ENCODE data around the gene DEPDC7. TPM values are rescaled to one million over a fixed set of nuclear protein-coding genes. Genes with fewer than 3 reads are reported as not detected.
A peak's percentile ranks its signal among the peaks of the same experiment; 100 is the strongest.

DEPDC7 gene
- total RNA-seq, 1 experiment from 2014 or later = 4.4 TPM

GRCh38 chr11:32982626-32983025 is 33.1 kb upstream of the DEPDC7 start:
- H3K9me3 ChIP-seq (ENCODE audit: control insufficient read depth, low read depth, low read length) = no peaks in the 10 kb centered on the region
- TF ChIP-seq, protein P1, sequence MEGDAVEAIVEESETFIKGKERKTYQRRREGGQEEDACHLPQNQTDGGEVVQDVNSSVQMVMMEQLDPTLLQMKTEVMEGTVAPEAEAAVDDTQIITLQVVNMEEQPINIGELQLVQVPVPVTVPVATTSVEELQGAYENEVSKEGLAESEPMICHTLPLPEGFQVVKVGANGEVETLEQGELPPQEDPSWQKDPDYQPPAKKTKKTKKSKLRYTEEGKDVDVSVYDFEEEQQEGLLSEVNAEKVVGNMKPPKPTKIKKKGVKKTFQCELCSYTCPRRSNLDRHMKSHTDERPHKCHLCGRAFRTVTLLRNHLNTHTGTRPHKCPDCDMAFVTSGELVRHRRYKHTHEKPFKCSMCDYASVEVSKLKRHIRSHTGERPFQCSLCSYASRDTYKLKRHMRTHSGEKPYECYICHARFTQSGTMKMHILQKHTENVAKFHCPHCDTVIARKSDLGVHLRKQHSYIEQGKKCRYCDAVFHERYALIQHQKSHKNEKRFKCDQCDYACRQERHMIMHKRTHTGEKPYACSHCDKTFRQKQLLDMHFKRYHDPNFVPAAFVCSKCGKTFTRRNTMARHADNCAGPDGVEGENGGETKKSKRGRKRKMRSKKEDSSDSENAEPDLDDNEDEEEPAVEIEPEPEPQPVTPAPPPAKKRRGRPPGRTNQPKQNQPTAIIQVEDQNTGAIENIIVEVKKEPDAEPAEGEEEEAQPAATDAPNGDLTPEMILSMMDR (conservative IDR thresholded peaks at IDR 0.05) = no peak
- H2BK20ac ChIP-seq (ENCODE audit: low read depth, low read length, poor library complexity, severe bottlenecking) = no peak overlapping the region
- H3K23ac ChIP-seq (ENCODE audit: insufficient read length, low read depth, low read length) = no peak overlapping the region
- no peak for DNase-seq
- no peak overlapping the region for H2BK15ac ChIP-seq (ENCODE audit: low read depth, low read length)
- H3T11ph ChIP-seq (ENCODE audit: low read length) = no peak overlapping the region
- H3K27me3 ChIP-seq (ENCODE audit: insufficient read depth, low read length) = no peaks in the 10 kb centered on the region
- H2BK12ac ChIP-seq (ENCODE audit: insufficient read length, low read depth, low read length) = no peak overlapping the region
- H4K8ac ChIP-seq (replicated peaks; ENCODE audit: insufficient read length, low read depth, low read length) = no peak overlapping the region
- H2BK5ac ChIP-seq (ENCODE audit: insufficient read length, low read length) = no peak overlapping the region
- Mint-ChIP-seq H3K4me1 (peaks cover 1 to 6% of the 10 kb centered on the region in 2 experiments), H3K27ac (peak overlapping the region in 1 of 3 experiments; percentile 84; a peak in 2 of 7 replicates), H3K27me3 (ENCODE audit: low read depth) (no peaks in the 10 kb centered on the region), H3K9me3 (no peaks in the 10 kb centered on the region), H3K36me3 (ENCODE audit: insufficient read depth in 1 of 3, low read depth in 3 of 3) (peaks cover 1 to 16% (median 11%) of the 10 kb centered on the region in 3 experiments; a peak in 6 of 7 replicates), H3K4me3 (no peak overlapping the region)
- H3K23me2 ChIP-seq (ENCODE audit: insufficient read length, low read depth, low read length, poor library complexity, severe bottlenecking) = no peaks in the 10 kb centered on the region
- no peaks in the 10 kb centered on the region for H4K20me1 ChIP-seq (ENCODE audit: control insufficient read depth, insufficient read depth, insufficient read length)
- no peak overlapping the region for H3K18ac ChIP-seq (ENCODE audit: insufficient read length, low read depth, low read length)
- no CpG with 5 or more reads among the region's 2 CpGs for WGBS (ENCODE audit: extremely low coverage, insufficient read length, low lambda C conversion rate)
- no peak overlapping the region for H3K9ac ChIP-seq (ENCODE audit: extremely low read depth, insufficient read length, low read length)
- H3K4me1 ChIP-seq (ENCODE audit: insufficient read depth, low read length) = no peaks in the 10 kb centered on the region
- no peak overlapping the region for H3K27ac ChIP-seq (ENCODE audit: insufficient read length, low read depth, low read length)
- no peak overlapping the region for H2BK120ac ChIP-seq (ENCODE audit: low read depth, low read length, poor library complexity, severe bottlenecking)
- no peak overlapping the region for H3K14ac ChIP-seq (ENCODE audit: insufficient read depth, low read length)
- no peak overlapping the region for H2AK5ac ChIP-seq (ENCODE audit: insufficient read length, low read length)
- H3K56ac ChIP-seq (ENCODE audit: insufficient read length, low read depth, low read length) = no peak overlapping the region
- H3K4ac ChIP-seq (ENCODE audit: low read depth, low read length) = no peak overlapping the region
- no peak overlapping the region for H4K91ac ChIP-seq (ENCODE audit: insufficient read length, low read depth, low read length)
- no peak overlapping the region for H4K5ac ChIP-seq (ENCODE audit: insufficient read length, low read depth, low read length)
- H3K79me1 ChIP-seq (ENCODE audit: insufficient read depth, low read depth, low read length, poor library complexity, severe bottlenecking) = no peaks in the 10 kb centered on the region
- H3K79me2 ChIP-seq (ENCODE audit: insufficient read depth, low read length) = no peaks in the 10 kb centered on the region
- H3K4me2 ChIP-seq (ENCODE audit: insufficient read depth, insufficient read length, low read length) = no peak overlapping the region
- no peak overlapping the region for H2AFZ ChIP-seq (ENCODE audit: low read length)

Measured in H9 (cell line).